Colonic mucosa (tissue), 4 donors: Measurements from ENCODE around the gene ZNF74. TPM values are rescaled to one million over a fixed set of nuclear protein-coding genes. Genes with fewer than 3 reads are reported as not detected.
"Not testable (repeated sequence)": the region's sequence is repeated elsewhere in the genome, so short reads cannot be mapped to it uniquely, and the experiment has no call there.

Source experiments
- DNase-seq: peaks from one replicate; pipeline ENCODE4 v3.0.0-alpha.2; 2020
- H3K27ac ChIP-seq: fragments of 200-600 bp; one replicate; pipeline ENCODE4 v1.8.0; 2021
- H3K27me3 ChIP-seq: fragments of 200-600 bp; one replicate; pipeline ENCODE4 v1.8.0; 2021
- H3K36me3 ChIP-seq: fragments of 200-600 bp; one replicate; pipeline ENCODE4 v1.8.0; 2021
- H3K4me1 ChIP-seq: fragments of 200-600 bp; one replicate; pipeline ENCODE4 v1.8.0; 2021; ENCODE audit warnings: mild to moderate bottlenecking
- H3K4me3 ChIP-seq: fragments of 200-600 bp; one replicate; pipeline ENCODE4 v1.8.0; 2021
- H3K9ac ChIP-seq, 2 donors: one replicate each; pipeline ENCODE4 v1.7.0; 2013; ENCODE audit warnings: control low read depth in 2 of 2, low read depth in 2 of 2, low read length in 2 of 2
- H3K9me3 ChIP-seq: fragments of 200-600 bp; one replicate; pipeline ENCODE4 v1.8.0; 2021
- intact Hi-C: fragments of 100-400 bp; cut with DNase I; formaldehyde crosslinking; loops from one replicate; pipeline ENCODE4 v1.14.1; 2022
- total RNA-seq, 2 donors: library from RNA; stranded (reverse); fragmentation: NEBNext Ultra II Directional in 1 of 2; extraction: Animal tissue kit (Norgen Biotek cat#: 25700) in 1 of 2; gene quantifications; one replicate each; pipeline ENCODE4 v1.2.1, GENCODE V29; 2021
- TF ChIP-seq, protein P1 (sequence below): fragments of 200-600 bp; IDR thresholded peaks from one replicate; pipeline ENCODE4 v1.8.0; 2022; ENCODE audit warnings: antibody characterized with exemption, mild to moderate bottlenecking
- donor health status: healthy.
- donor health status: DM: no; HTN: no; CAD: no.
- donor health status: DM: no; HTN: no; CAD: no.

ZNF74 gene
- total RNA-seq, 2 donors from 2014 or later = 6.2 to 7.8 TPM

DNA sequence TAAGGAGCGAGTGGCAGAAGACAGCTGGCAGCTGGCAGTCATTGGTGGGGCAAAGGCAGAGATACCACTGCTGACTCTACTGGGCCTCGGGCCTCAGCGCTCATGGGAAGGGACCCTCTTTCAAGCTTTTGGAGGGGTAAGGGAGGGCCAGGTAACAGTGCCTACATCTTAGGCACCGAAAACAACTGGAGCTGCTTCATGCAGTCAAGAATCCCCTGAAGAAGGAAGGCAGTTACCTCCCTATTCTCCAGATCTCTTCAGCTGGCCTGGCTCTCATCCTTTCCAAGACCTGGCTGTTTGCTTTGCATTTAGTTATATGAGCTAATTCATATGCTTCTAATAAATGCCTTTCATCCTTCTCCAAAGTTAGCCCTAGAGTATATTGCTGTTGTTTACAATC lies 15.8 kb upstream of the ZNF74 start:
- TF ChIP-seq, protein P1, sequence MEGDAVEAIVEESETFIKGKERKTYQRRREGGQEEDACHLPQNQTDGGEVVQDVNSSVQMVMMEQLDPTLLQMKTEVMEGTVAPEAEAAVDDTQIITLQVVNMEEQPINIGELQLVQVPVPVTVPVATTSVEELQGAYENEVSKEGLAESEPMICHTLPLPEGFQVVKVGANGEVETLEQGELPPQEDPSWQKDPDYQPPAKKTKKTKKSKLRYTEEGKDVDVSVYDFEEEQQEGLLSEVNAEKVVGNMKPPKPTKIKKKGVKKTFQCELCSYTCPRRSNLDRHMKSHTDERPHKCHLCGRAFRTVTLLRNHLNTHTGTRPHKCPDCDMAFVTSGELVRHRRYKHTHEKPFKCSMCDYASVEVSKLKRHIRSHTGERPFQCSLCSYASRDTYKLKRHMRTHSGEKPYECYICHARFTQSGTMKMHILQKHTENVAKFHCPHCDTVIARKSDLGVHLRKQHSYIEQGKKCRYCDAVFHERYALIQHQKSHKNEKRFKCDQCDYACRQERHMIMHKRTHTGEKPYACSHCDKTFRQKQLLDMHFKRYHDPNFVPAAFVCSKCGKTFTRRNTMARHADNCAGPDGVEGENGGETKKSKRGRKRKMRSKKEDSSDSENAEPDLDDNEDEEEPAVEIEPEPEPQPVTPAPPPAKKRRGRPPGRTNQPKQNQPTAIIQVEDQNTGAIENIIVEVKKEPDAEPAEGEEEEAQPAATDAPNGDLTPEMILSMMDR = no peak

DNA sequence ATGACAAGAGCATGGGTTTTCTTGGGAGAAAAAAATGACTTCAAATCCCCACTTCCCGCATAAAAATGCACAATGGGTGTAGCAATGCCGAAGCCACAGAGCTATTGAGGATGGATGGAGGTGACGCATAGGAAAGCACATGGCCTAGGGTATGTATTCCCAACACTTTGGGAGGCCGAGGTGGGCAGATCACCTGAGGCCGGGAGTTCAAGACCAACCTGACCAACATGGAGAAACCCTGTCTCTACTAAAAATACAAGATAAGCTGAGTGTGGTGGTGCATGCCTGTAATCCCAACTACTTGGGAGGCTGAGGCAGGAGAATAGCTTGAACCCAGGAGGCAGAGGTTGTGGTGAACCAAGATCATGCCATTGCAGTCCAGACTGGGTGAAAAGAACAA lies 15.3 kb upstream of the ZNF74 start:
- H3K4me1 ChIP-seq, H3K27ac ChIP-seq, H3K9ac ChIP-seq, DNase-seq, H3K9me3 ChIP-seq, H3K4me3 ChIP-seq, intact Hi-C loops, H3K36me3 ChIP-seq, H3K27me3 ChIP-seq: not testable (repeated sequence)

More for the DNA sequence above, 15.8 kb upstream of the ZNF74 start:
- DNase-seq = no peak
- Histone ChIP-seq H3K36me3 (no peaks in the 10 kb centered on the region), H3K4me1 (no peaks in the 10 kb centered on the region), H3K9ac (no peak overlapping the region), H3K9me3 (no peaks in the 10 kb centered on the region), H3K27me3 (no peaks in the 10 kb centered on the region), H3K4me3 (no peak overlapping the region), H3K27ac (no peak overlapping the region)
- intact Hi-C loops = no loop called here

DNA sequence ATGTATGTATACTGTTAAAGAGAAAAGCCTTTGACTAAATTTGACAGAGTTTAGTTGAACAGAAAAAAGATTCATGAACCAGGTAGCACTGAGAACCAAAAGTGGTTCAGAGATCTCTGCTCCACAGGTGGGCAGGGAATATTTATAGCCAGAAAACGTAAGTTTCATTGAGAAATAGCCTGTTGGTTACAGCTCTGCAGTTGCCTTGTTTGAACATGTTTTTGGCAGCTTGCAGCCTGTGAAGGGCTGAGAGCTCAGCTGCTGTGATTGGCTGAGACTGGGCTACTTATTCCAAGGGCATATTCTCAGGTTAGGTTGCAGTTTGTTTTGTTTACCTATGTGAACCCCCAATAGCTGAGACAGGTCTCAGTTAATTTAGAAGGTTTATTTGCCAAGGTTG lies 13.5 kb upstream of the ZNF74 start:
- DNase-seq = no peak
- intact Hi-C loops = no loop called here
- Histone ChIP-seq H3K27ac (no peak overlapping the region), H3K9me3 (no peaks in the 10 kb centered on the region), H3K9ac (no peak overlapping the region), H3K4me3 (no peak overlapping the region), H3K4me1 (no peaks in the 10 kb centered on the region), H3K36me3 (no peaks in the 10 kb centered on the region), H3K27me3 (no peaks in the 10 kb centered on the region)
- TF ChIP-seq, protein P1 = no peak

DNA sequence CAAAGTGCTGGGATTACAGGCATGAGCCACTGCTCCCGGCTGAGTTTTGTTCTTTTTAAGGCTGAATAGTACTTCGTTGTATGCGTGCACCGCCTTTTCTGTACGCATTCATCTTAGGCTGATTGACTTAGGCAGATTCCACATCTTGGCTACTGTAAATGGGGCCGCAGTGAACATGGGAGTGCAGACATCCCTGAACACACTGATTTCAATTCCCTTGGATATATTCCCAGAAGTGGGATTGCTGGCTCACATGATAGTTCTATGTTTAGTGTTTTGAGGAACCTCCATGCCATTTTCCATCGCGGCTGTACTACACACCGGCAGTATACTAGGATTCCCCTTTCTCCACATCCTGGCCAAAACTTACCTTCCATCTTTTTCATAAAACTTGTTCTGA lies 10.4 kb upstream of the ZNF74 start:
- Histone ChIP-seq H3K27ac (no peak overlapping the region), H3K27me3 (no peaks in the 10 kb centered on the region), H3K4me1 (no peaks in the 10 kb centered on the region), H3K9me3 (no peaks in the 10 kb centered on the region), H3K4me3 (no peak overlapping the region), H3K9ac (no peak overlapping the region), H3K36me3 (no peaks in the 10 kb centered on the region)
- intact Hi-C loops = no loop called here
- TF ChIP-seq, protein P1 = no peak
- DNase-seq = no peak

DNA sequence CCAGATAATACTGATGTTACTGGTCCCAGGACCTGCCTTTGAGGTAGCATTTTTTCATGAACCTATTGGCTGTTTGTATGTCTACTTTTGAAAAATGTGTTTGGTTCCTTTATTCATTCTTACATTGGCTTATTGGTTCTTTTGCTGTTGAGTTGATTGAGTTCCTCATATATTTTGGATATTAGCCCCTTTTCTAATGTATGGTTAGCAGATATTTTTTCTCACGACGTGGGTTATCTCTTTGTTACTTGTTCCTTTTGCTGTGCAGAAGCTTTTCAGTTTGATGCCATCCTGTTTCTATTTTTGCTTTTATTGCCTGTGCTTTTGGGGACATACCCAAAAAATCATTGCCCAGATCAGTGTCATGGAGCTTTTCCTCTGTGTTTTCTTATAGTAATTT lies 9.8 kb upstream of the ZNF74 start:
- intact Hi-C loops = no loop called here
- DNase-seq = no peak
- Histone ChIP-seq H3K9ac (no peak overlapping the region), H3K4me3 (no peak overlapping the region), H3K9me3 (no peaks in the 10 kb centered on the region), H3K36me3 (no peaks in the 10 kb centered on the region), H3K27ac (no peak overlapping the region), H3K4me1 (no peaks in the 10 kb centered on the region), H3K27me3 (no peaks in the 10 kb centered on the region)
- TF ChIP-seq, protein P1 = no peak

DNA sequence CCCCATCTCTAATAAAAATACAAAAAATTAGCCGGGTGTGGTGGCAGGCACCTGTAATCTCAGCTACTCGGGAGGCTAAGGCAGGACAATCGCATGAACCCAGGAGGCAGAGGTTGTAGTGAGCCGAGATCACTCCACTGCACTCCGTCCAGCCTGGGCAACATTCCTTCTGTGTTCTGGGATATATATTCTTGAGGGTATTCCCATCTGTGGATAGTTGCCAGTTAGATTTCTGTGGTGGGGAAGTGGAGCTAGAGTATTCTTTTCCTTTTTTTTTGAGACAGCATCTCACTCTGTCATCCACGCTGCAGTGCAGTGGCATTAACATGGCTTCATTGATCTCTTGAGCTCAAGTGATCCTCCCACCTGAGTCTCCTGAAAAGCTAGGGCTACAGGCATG lies 9.1 kb upstream of the ZNF74 start:
- TF ChIP-seq, protein P1 = no peak
- Histone ChIP-seq H3K4me1 (no peaks in the 10 kb centered on the region), H3K27ac (no peak overlapping the region), H3K4me3 (no peak overlapping the region), H3K9ac (no peak overlapping the region), H3K27me3 (no peaks in the 10 kb centered on the region), H3K36me3 (no peaks in the 10 kb centered on the region), H3K9me3 (no peaks in the 10 kb centered on the region)
- DNase-seq = no peak
- intact Hi-C loops = no loop called here
